B cell (primary cell): ENCODE measurements around the gene PTPRN2. TPM values are rescaled to one million over a fixed set of nuclear protein-coding genes. Genes with fewer than 3 reads are reported as not detected.

Experiments used
- ATAC-seq: fragments of 200-7000 bp; cut with Tn5 transposase; one replicate; pipeline ENCODE4 v1.10.0; 2021; ENCODE audit warnings: low read depth, mild to moderate bottlenecking, moderate number of reproducible peaks, moderate library complexity
- CTCF ChIA-PET: fragments of 350-600 bp; sonication (Branson Sonifier 250); formaldehyde crosslinking; loops from one replicate; lab custom pipeline; 2021; ENCODE audit warnings: antibody characterized with exemption, inconsistent platforms; lab: Charles Lee
- POLR2A ChIA-PET: fragments of 350-600 bp; sonication (Branson Sonifier 250); formaldehyde crosslinking; loops from one replicate; lab custom pipeline; 2021; ENCODE audit warnings: antibody characterized with exemption; lab: Charles Lee
- DNase-seq: peaks from one replicate; pipeline ENCODE4 v3.0.0; 2013
- H2AFZ ChIP-seq: 2 replicates; pipeline ENCODE4 v1.6.1; 2012; ENCODE audit warnings: mild to moderate bottlenecking, low read depth, low read length; ENCODE audit not compliant: insufficient read depth, poor library complexity, severe bottlenecking
- H3K27ac ChIP-seq, 2 donors: 1 replicate in 1 of 2; 2 replicates in 1 of 2; pipeline ENCODE4 v1.5.1; 2012 to 2013; ENCODE audit warnings: low read length in 2 of 2, mild to moderate bottlenecking in 2 of 2, moderate library complexity in 1 of 2
- H3K27me3 ChIP-seq, 4 experiments: fragments of 200-600 bp in 1 of 4; sonication (generic) in 1 of 4; replicated peaks in 1 of 4; 1 replicate in 2 of 4; 2 replicates in 2 of 4; pipeline versions ENCODE4 v1.6.1 to v1.7.0; 2013 to 2016; ENCODE audit warnings: low read length in 3 of 4, mild to moderate bottlenecking in 2 of 4, mixed read lengths in 1 of 4, moderate library complexity in 1 of 4; ENCODE audit not compliant: insufficient read depth in 4 of 4, control insufficient read depth in 3 of 4; ENCODE audit errors: control extremely low read depth in 1 of 4
- H3K36me3 ChIP-seq, 2 experiments: replicated peaks in 1 of 2; 1 replicate in 1 of 2; 2 replicates in 1 of 2; pipeline versions ENCODE4 v1.6.1 to v1.7.1; 2013; ENCODE audit warnings: low read length in 1 of 2; ENCODE audit not compliant: insufficient read depth in 2 of 2, control insufficient read depth in 1 of 2; ENCODE audit errors: control extremely low read depth in 1 of 2, extremely low read depth in 1 of 2
- H3K4me1 ChIP-seq, 2 donors: fragments of 200-600 bp in 1 of 2; sonication (generic) in 1 of 2; 1 replicate in 1 of 2; 2 replicates in 1 of 2; pipeline versions ENCODE4 v1.5.1 to v1.6.1; 2013 to 2017; ENCODE audit warnings: low read length in 2 of 2; ENCODE audit not compliant: control insufficient read depth in 2 of 2, insufficient read depth in 2 of 2
- H3K4me2 ChIP-seq: replicated peaks from 2 replicates; pipeline ENCODE3; 2012; ENCODE audit warnings: mild to moderate bottlenecking, low read depth, low read length; ENCODE audit not compliant: poor library complexity, severe bottlenecking
- H3K4me3 ChIP-seq, 5 experiments: fragments of 200-600 bp in 1 of 5; sonication (generic) in 1 of 5; 1 replicate in 3 of 5; 2 replicates in 2 of 5; pipeline versions ENCODE4 v1.5.1 to v1.7.0; 2011 to 2016; ENCODE audit warnings: low read length in 4 of 5, mild to moderate bottlenecking in 4 of 5, low read depth in 2 of 5, control low read depth in 1 of 5, moderate library complexity in 1 of 5; ENCODE audit not compliant: insufficient read depth in 1 of 5; ENCODE audit errors: control extremely low read depth in 1 of 5, extremely low read depth in 1 of 5
- H3K79me2 ChIP-seq: fragments of 200-600 bp; sonication (generic); one replicate; pipeline ENCODE4 v1.6.0; 2016; ENCODE audit warnings: low read length; ENCODE audit not compliant: control insufficient read depth, insufficient read depth
- H3K9ac ChIP-seq: fragments of 200-600 bp; sonication (generic); 2 replicates; pipeline ENCODE4 v1.6.1; 2017; ENCODE audit warnings: mild to moderate bottlenecking, low read length, moderate library complexity
- H3K9me3 ChIP-seq, 3 donors: one replicate each; pipeline versions ENCODE4 v1.6.1 to v1.7.1; 2013; ENCODE audit warnings: low read length in 2 of 3; ENCODE audit not compliant: control insufficient read depth in 2 of 3, insufficient read depth in 1 of 3; ENCODE audit errors: control extremely low read depth in 1 of 3
- H4K20me1 ChIP-seq: 2 replicates; pipeline ENCODE4 v1.6.0; 2012; ENCODE audit warnings: mild to moderate bottlenecking, low read length; ENCODE audit not compliant: insufficient read depth, control insufficient read depth, poor library complexity, severe bottlenecking
- H3K27ac Mint-ChIP-seq: one replicate; pipeline ENCODE4 v1.8.0; 2021; ENCODE audit warnings: mixed read lengths
- H3K27me3 Mint-ChIP-seq: one replicate; pipeline ENCODE4 v1.8.0; 2021; ENCODE audit warnings: mixed read lengths
- H3K4me1 Mint-ChIP-seq: one replicate; pipeline ENCODE4 v1.8.0; 2021; ENCODE audit warnings: mixed read lengths
- H3K4me3 Mint-ChIP-seq: one replicate; pipeline ENCODE4 v1.8.0; 2021; ENCODE audit warnings: mixed read lengths
- H3K9me3 Mint-ChIP-seq: one replicate; pipeline ENCODE4 v1.8.0; 2022; ENCODE audit warnings: mixed read lengths; ENCODE audit not compliant: insufficient read depth
- EZH2 ChIP-seq: IDR thresholded peaks from 2 replicates; pipeline ENCODE4 v1.6.1; 2012; ENCODE audit warnings: borderline replicate concordance, low read depth, mild to moderate bottlenecking, moderate library complexity, low read length; ENCODE audit not compliant: insufficient read depth, poor library complexity, severe bottlenecking
- WGBS: methylation state at CpG from one replicate; pipeline ENCODE4 v1.1.5; 2013; ENCODE audit warnings: missing lambda C conversion rate; ENCODE audit not compliant: insufficient coverage; 5-methylcytosine and 5-hydroxymethylcytosine counted together
- intact Hi-C: fragments of 100-400 bp; cut with micrococcal nuclease; formaldehyde crosslinking; loops from one replicate; pipeline ENCODE4 v1.10.0; 2022
- polyA plus RNA-seq: library from polyadenylated mRNA; depleted of rRNA; stranded (reverse); fragments of >200 nt; gene quantifications from 2 replicates; pipeline ENCODE4 v1.2.3, GENCODE V29; 2012
- total RNA-seq, 2 donors: library from RNA; stranded (reverse); fragments of 120-200 nt in 1 of 2; gene quantifications; 1 replicate in 1 of 2; 2 replicates in 1 of 2; pipeline versions ENCODE4 v1.2.3 to v1.2.4, GENCODE V29; 2013 to 2022
- TF ChIP-seq, protein P1 (sequence below): fragments of 200-600 bp; IDR thresholded peaks from one replicate; pipeline ENCODE4 v1.8.0; 2022; ENCODE audit warnings: antibody characterized with exemption, mild to moderate bottlenecking

PTPRN2 gene
- total and polyA plus RNA-seq, 2 donors (not counting 1 experiment from before 2014, with no cell fraction given): 2.0 to 5.0 TPM

DNA sequence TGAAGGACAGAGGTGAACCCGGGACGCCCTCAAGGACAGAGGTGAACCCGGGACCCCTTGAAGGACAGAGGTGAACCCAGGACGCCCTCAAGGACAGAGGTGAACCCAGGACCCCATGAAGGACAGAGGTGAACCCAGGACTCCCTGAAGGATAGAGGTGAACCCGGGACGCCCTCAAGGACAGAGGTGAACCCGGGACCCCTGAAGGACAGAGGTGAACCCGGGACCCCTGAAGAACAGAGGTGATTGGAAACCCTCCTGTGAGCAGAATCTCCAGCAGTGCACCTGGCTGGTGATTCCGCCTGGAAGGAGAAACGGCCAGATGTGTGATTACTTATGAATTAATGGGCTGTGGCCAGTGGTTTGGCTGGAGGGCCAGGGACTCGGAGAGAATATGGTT, 272.3 kb downstream of the PTPRN2 start:
- no peak for DNase-seq
- ChIA-PET CTCF (no interaction called here), POLR2A (no interaction called here)
- Histone ChIP-seq H3K9ac (no peak overlapping the region), H3K4me2 (no peak overlapping the region), H3K4me1 (no peaks in the 10 kb centered on the region), H4K20me1 (no peaks in the 10 kb centered on the region), H3K27ac (no peak overlapping the region), H3K4me3 (no peak overlapping the region), H3K36me3 (no peaks in the 10 kb centered on the region), H3K27me3 (no peaks in the 10 kb centered on the region), H3K9me3 (peaks cover 0 to 82% (median 0%) of the 10 kb centered on the region in 3 donors), H2AFZ (no peak overlapping the region), H3K79me2 (no peaks in the 10 kb centered on the region)
- H3K9me3 Mint-ChIP-seq: peaks cover 9% of the 10 kb centered on the region
- intact Hi-C loops: no loop called here
- H3K4me3 Mint-ChIP-seq: no peak overlapping the region
- ATAC-seq: no peak
- H3K27ac Mint-ChIP-seq: no peak overlapping the region
- peaks cover 4% of the 10 kb centered on the region for H3K27me3 Mint-ChIP-seq
- H3K4me1 Mint-ChIP-seq: no peaks in the 10 kb centered on the region
- TF ChIP-seq EZH2: no peak
- TF ChIP-seq, protein P1, sequence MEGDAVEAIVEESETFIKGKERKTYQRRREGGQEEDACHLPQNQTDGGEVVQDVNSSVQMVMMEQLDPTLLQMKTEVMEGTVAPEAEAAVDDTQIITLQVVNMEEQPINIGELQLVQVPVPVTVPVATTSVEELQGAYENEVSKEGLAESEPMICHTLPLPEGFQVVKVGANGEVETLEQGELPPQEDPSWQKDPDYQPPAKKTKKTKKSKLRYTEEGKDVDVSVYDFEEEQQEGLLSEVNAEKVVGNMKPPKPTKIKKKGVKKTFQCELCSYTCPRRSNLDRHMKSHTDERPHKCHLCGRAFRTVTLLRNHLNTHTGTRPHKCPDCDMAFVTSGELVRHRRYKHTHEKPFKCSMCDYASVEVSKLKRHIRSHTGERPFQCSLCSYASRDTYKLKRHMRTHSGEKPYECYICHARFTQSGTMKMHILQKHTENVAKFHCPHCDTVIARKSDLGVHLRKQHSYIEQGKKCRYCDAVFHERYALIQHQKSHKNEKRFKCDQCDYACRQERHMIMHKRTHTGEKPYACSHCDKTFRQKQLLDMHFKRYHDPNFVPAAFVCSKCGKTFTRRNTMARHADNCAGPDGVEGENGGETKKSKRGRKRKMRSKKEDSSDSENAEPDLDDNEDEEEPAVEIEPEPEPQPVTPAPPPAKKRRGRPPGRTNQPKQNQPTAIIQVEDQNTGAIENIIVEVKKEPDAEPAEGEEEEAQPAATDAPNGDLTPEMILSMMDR: no peak
- 92% methylated on average over 11 of the region's 11 CpGs for WGBS

DNA sequence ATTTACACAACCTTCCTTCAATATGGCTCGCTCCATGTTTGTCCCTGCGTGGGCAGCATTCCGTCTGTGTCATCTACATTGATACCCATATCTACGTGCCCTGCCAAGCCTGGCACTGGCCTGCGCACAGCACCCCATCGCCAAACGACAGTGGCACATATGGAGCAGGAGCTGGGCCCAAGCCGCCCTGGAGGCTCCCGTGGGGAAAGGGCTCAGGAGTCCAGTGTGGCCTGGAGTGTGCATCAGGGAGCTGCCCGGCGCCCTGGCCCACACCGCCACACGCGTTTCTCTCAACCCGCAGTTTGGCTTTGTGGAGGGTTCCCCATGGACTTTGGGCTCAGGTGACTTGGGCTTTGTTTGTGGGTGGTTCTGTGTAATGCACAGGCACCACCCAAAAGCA, 273.2 kb downstream of the PTPRN2 start:
- DNase-seq (no peak), ATAC-seq (no peak)
- Mint-ChIP-seq H3K4me3 (no peak overlapping the region), H3K4me1 (no peaks in the 10 kb centered on the region), H3K9me3 (peaks cover 13% of the 10 kb centered on the region), H3K27me3 (peaks cover 4% of the 10 kb centered on the region), H3K27ac (no peak overlapping the region)
- H3K79me2 ChIP-seq: no peaks in the 10 kb centered on the region
- no peaks in the 10 kb centered on the region for H3K27me3 ChIP-seq
- no peak overlapping the region for H3K4me2 ChIP-seq
- no peak overlapping the region for H3K27ac ChIP-seq
- POLR2A ChIA-PET: no interaction called here
- H3K9me3 ChIP-seq: peaks cover 0 to 84% (median 0%) of the 10 kb centered on the region in 3 donors
- no peaks in the 10 kb centered on the region for H3K36me3 ChIP-seq
- H3K9ac ChIP-seq: no peak overlapping the region
- no peaks in the 10 kb centered on the region for H4K20me1 ChIP-seq
- H3K4me1 ChIP-seq: no peaks in the 10 kb centered on the region
- CTCF ChIA-PET: no interaction called here
- 97% methylated on average over 14 of the region's 15 CpGs for WGBS
- no peak overlapping the region for H2AFZ ChIP-seq
- TF ChIP-seq, protein P1: no peak
- no peak for TF ChIP-seq EZH2
- intact Hi-C loops: no loop called here
- H3K4me3 ChIP-seq: no peak overlapping the region
